ELF-1 (cell line): Measurements from ENCODE around the gene MAML2.

Experiments
- DNase-seq: peaks from one replicate; pipeline ENCODE4 v3.0.0-alpha.2; 2016; ENCODE audit warnings: low read depth, low spot score

Gene MAML2

GRCh38 chr11:96038046-96038445 is 304.9 kb downstream of the MAML2 start:
- no peak for DNase-seq

GRCh38 chr11:96037405-96037949 is 305.5 kb downstream of the MAML2 start:
- DNase-seq: peak; percentile 54

GRCh38 chr11:96036863-96037262 is 306.1 kb downstream of the MAML2 start:
- DNase-seq: no peak

GRCh38 chr11:96035740-96036078 is 307.3 kb downstream of the MAML2 start:
- DNase-seq: no peak

- DNase-seq: no peak
Measured at GRCh38 chr11:96035031-96035739, 307.8 kb downstream of the MAML2 start.

GRCh38 chr11:96033599-96033998 is 309.4 kb downstream of the MAML2 start:
- DNase-seq: no peak

GRCh38 chr11:96033095-96033494 is 309.9 kb downstream of the MAML2 start:
- no peak for DNase-seq

- DNase-seq: no peak
Measured at GRCh38 chr11:96028746-96029145, 314.2 kb downstream of the MAML2 start.

GRCh38 chr11:96027021-96027420 is 316.0 kb downstream of the MAML2 start:
- DNase-seq: no peak

GRCh38 chr11:96026310-96026709 is 316.7 kb downstream of the MAML2 start:
- DNase-seq: no peak

GRCh38 chr11:96024666-96025065 is 318.3 kb downstream of the MAML2 start:
- no peak for DNase-seq

GRCh38 chr11:96023275-96023674 is 319.7 kb downstream of the MAML2 start:
- no peak for DNase-seq

- DNase-seq: no peak
Measured at GRCh38 chr11:96021901-96022650, 320.9 kb downstream of the MAML2 start.

GRCh38 chr11:96019810-96020747 is 322.9 kb downstream of the MAML2 start:
- DNase-seq: no peak

GRCh38 chr11:96019281-96019680 is 323.7 kb downstream of the MAML2 start:
- no peak for DNase-seq

- no peak for DNase-seq
Measured at GRCh38 chr11:96017856-96018255, 325.1 kb downstream of the MAML2 start.

- no peak for DNase-seq
Measured at GRCh38 chr11:96016978-96017502, 326.0 kb downstream of the MAML2 start.

GRCh38 chr11:96015906-96016565 is 327.0 kb downstream of the MAML2 start:
- DNase-seq: peak; percentile 67

- DNase-seq: no peak
Measured at GRCh38 chr11:96014217-96014616, 328.8 kb downstream of the MAML2 start.

- peak; percentile 56 for DNase-seq
Measured at GRCh38 chr11:96013461-96014213, 329.4 kb downstream of the MAML2 start.
